ENCODE measurements around the gene ZNF853.

ZNF853 gene

GRCh38 chr7:6643915-6644625 lies 28.7 kb downstream of the ZNF853 start:
- no peak overlapping the region for H3K27ac ChIP-seq
- no peak for DNase-seq (ENCODE audit: low read depth, low spot score)
- no peaks in the 10 kb centered on the region for H3K9me3 ChIP-seq (ENCODE audit: low read depth, low read length)
- peaks cover 70% of the 10 kb centered on the region for H3K36me3 ChIP-seq (ENCODE audit: insufficient read depth, low read length)
- no peak overlapping the region for H3K4me3 ChIP-seq
- no peak overlapping the region for H3K9ac ChIP-seq (ENCODE audit: insufficient read length)
- TF ChIP-seq FOXP2 (optimal IDR thresholded peaks at IDR 0.05; ENCODE audit: control extremely low read depth, extremely low read length, insufficient read depth): no peak
- TF ChIP-seq EZH2 (IDR thresholded peaks at IDR 0.05): no peak
- TF ChIP-seq POLR2AphosphoS5 (IDR thresholded peaks at IDR 0.05; ENCODE audit: borderline replicate concordance, low read depth, low read length): no peak

DNA sequence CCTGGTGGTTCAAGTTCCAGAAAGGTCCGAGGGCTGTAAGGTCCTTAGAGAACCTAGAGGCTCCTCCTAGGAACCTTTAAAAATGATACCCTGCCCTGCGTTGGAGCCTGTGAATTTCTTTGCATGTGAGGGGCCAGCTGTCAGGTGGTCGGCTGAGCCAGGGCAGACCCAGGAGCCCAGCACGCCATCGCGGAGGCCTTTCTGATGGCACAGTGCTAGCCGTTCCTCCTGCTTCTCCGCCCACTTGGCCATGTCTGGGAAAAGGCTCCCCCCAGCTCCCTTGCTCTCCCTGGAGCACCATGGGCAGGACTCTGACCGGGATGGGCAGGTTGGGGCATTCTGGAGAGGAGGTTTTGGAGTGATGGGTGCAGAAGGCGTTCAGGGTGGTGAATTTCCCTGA lies 29.3 kb downstream of the ZNF853 start:
- Histone ChIP-seq H3K36me3 (ENCODE audit: insufficient read depth, low read length) (peaks cover 63% of the 10 kb centered on the region), H3K27ac (no peak overlapping the region), H3K4me3 (no peak overlapping the region), H3K9ac (ENCODE audit: insufficient read length) (no peak overlapping the region), H3K9me3 (ENCODE audit: low read depth, low read length) (no peaks in the 10 kb centered on the region)
- TF ChIP-seq FOXP2 (optimal IDR thresholded peaks at IDR 0.05; ENCODE audit: control extremely low read depth, extremely low read length, insufficient read depth): no peak
- no peak for TF ChIP-seq EZH2 (IDR thresholded peaks at IDR 0.05)
- TF ChIP-seq POLR2AphosphoS5 (IDR thresholded peaks at IDR 0.05; ENCODE audit: borderline replicate concordance, low read depth, low read length): no peak
- DNase-seq (ENCODE audit: low read depth, low spot score): no peak

- Histone ChIP-seq H3K4me3 (no peak overlapping the region), H3K9ac (ENCODE audit: insufficient read length) (no peak overlapping the region), H3K36me3 (ENCODE audit: insufficient read depth, low read length) (peaks cover 57% of the 10 kb centered on the region; the same call in 1 of the 2 replicates), H3K9me3 (ENCODE audit: low read depth, low read length) (no peaks in the 10 kb centered on the region), H3K27ac (no peak overlapping the region)
- TF ChIP-seq POLR2AphosphoS5 (IDR thresholded peaks at IDR 0.05; ENCODE audit: borderline replicate concordance, low read depth, low read length): no peak
- no peak for TF ChIP-seq EZH2 (IDR thresholded peaks at IDR 0.05)
- no peak for TF ChIP-seq FOXP2 (optimal IDR thresholded peaks at IDR 0.05; ENCODE audit: control extremely low read depth, extremely low read length, insufficient read depth)
- DNase-seq (ENCODE audit: low read depth, low spot score): no peak
Measured at GRCh38 chr7:6646465-6646864, 31.1 kb downstream of the ZNF853 start.

GRCh38 chr7:6647080-6647479 lies 31.7 kb downstream of the ZNF853 start:
- Histone ChIP-seq H3K9me3 (ENCODE audit: low read depth, low read length) (no peaks in the 10 kb centered on the region), H3K4me3 (no peak overlapping the region), H3K9ac (ENCODE audit: insufficient read length) (no peak overlapping the region), H3K36me3 (ENCODE audit: insufficient read depth, low read length) (peaks cover 56% of the 10 kb centered on the region; the same call in 1 of the 2 replicates), H3K27ac (no peak overlapping the region)
- TF ChIP-seq FOXP2 (optimal IDR thresholded peaks at IDR 0.05; ENCODE audit: control extremely low read depth, extremely low read length, insufficient read depth) (no peak), EZH2 (IDR thresholded peaks at IDR 0.05) (no peak)
- no peak for DNase-seq (ENCODE audit: low read depth, low spot score)

GRCh38 chr7:6647541-6647940 lies 32.1 kb downstream of the ZNF853 start:
- no peaks in the 10 kb centered on the region for H3K9me3 ChIP-seq (ENCODE audit: low read depth, low read length)
- no peak for TF ChIP-seq FOXP2 (optimal IDR thresholded peaks at IDR 0.05; ENCODE audit: control extremely low read depth, extremely low read length, insufficient read depth)
- TF ChIP-seq POLR2AphosphoS5 (IDR thresholded peaks at IDR 0.05; ENCODE audit: borderline replicate concordance, low read depth, low read length): no peak
- no peak for TF ChIP-seq EZH2 (IDR thresholded peaks at IDR 0.05)
- no peak overlapping the region for H3K27ac ChIP-seq
- H3K36me3 ChIP-seq (ENCODE audit: insufficient read depth, low read length): peaks cover 56% of the 10 kb centered on the region; the same call in 1 of the 2 replicates
- DNase-seq (ENCODE audit: low read depth, low spot score): no peak
- H3K9ac ChIP-seq (ENCODE audit: insufficient read length): no peak overlapping the region
- H3K4me3 ChIP-seq: no peak overlapping the region

- no peaks in the 10 kb centered on the region for H3K9me3 ChIP-seq (ENCODE audit: low read depth, low read length)
- H3K4me3 ChIP-seq: no peak overlapping the region
- TF ChIP-seq EZH2 (IDR thresholded peaks at IDR 0.05) (no peak), FOXP2 (optimal IDR thresholded peaks at IDR 0.05; ENCODE audit: control extremely low read depth, extremely low read length, insufficient read depth) (no peak), POLR2AphosphoS5 (IDR thresholded peaks at IDR 0.05; ENCODE audit: borderline replicate concordance, low read depth, low read length) (no peak)
- H3K9ac ChIP-seq (ENCODE audit: insufficient read length): no peak overlapping the region
- peaks cover 51% of the 10 kb centered on the region; the same call in 1 of the 2 replicates for H3K36me3 ChIP-seq (ENCODE audit: insufficient read depth, low read length)
- no peak for DNase-seq (ENCODE audit: low read depth, low spot score)
- no peak overlapping the region for H3K27ac ChIP-seq
Measured at GRCh38 chr7:6648066-6648814, 32.8 kb downstream of the ZNF853 start.

DNA sequence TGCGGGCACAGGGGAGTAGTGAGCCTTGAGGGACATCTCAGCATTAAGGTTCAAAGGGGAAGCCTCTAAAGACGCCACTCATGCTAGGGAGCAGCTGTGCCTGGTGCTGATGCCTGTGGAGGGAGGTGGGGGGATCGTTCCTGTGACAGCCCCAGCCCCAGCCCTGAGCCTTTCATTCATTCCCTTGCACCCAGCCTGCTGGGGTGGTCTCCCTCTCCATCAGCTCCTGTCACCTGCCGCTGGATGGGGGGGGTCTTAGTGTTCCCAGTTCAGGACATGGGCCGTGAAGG lies 33.4 kb downstream of the ZNF853 start:
- Histone ChIP-seq H3K27ac (no peak overlapping the region), H3K9me3 (ENCODE audit: low read depth, low read length) (no peaks in the 10 kb centered on the region), H3K4me3 (no peak overlapping the region), H3K36me3 (ENCODE audit: insufficient read depth, low read length) (peaks cover 46% of the 10 kb centered on the region; the same call in 1 of the 2 replicates), H3K9ac (ENCODE audit: insufficient read length) (no peak overlapping the region)
- DNase-seq (ENCODE audit: low read depth, low spot score): no peak
- TF ChIP-seq POLR2AphosphoS5 (IDR thresholded peaks at IDR 0.05; ENCODE audit: borderline replicate concordance, low read depth, low read length) (no peak), FOXP2 (optimal IDR thresholded peaks at IDR 0.05; ENCODE audit: control extremely low read depth, extremely low read length, insufficient read depth) (no peak), EZH2 (IDR thresholded peaks at IDR 0.05) (no peak)

- TF ChIP-seq EZH2 (IDR thresholded peaks at IDR 0.05): no peak
- TF ChIP-seq POLR2AphosphoS5 (IDR thresholded peaks at IDR 0.05; ENCODE audit: borderline replicate concordance, low read depth, low read length): no peak
- TF ChIP-seq FOXP2 (optimal IDR thresholded peaks at IDR 0.05; ENCODE audit: control extremely low read depth, extremely low read length, insufficient read depth): no peak
- H3K27ac ChIP-seq: no peak overlapping the region
- no peak for DNase-seq (ENCODE audit: low read depth, low spot score)
- no peak overlapping the region for H3K4me3 ChIP-seq
- no peak overlapping the region for H3K9ac ChIP-seq (ENCODE audit: insufficient read length)
- no peaks in the 10 kb centered on the region for H3K9me3 ChIP-seq (ENCODE audit: low read depth, low read length)
- H3K36me3 ChIP-seq (ENCODE audit: insufficient read depth, low read length): peaks cover 40% of the 10 kb centered on the region; the same call in 1 of the 2 replicates
Measured at GRCh38 chr7:6649241-6649961, 34.0 kb downstream of the ZNF853 start.

Data from SK-N-MC (cell line).